HepG2 (cell line): ENCODE results near the gene NEUROD4.

Experiments used
- BCL3 ChIP-seq: sonication (generic); formaldehyde crosslinking; IDR thresholded peaks from 2 replicates; pipeline ENCODE4 v1.5.1; 2020; ENCODE audit warnings: mild to moderate bottlenecking, missing genetic modification reagents, moderate library complexity
- BHLHE40 ChIP-seq: IDR thresholded peaks from 2 replicates; pipeline ENCODE4 v1.6.1; 2011; ENCODE audit warnings: low read length, improper control_type of control experiment
- GTF3A ChIP-seq: sonication (generic); formaldehyde crosslinking; conservative IDR thresholded peaks from 2 replicates; pipeline ENCODE4 v1.4.0; 2020; ENCODE audit warnings: mild to moderate bottlenecking, missing genetic modification reagents
- KDM5A ChIP-seq: fragments of 200-600 bp; sonication (generic); IDR thresholded peaks from 2 replicates; pipeline ENCODE4 v1.7.0; 2018; ENCODE audit warnings: antibody characterized with exemption, mild to moderate bottlenecking, low read length, borderline replicate concordance
- KLF13 ChIP-seq: sonication (generic); formaldehyde crosslinking; IDR thresholded peaks from 2 replicates; pipeline ENCODE4 v1.4.0; 2020; ENCODE audit warnings: mild to moderate bottlenecking, missing genetic modification reagents
- NR2C2 ChIP-seq: sonication (generic); formaldehyde crosslinking; IDR thresholded peaks from 2 replicates; pipeline ENCODE4 v1.4.0; 2020; ENCODE audit warnings: missing genetic modification reagents, mild to moderate bottlenecking, moderate library complexity, borderline replicate concordance
- SNAPC5 ChIP-seq: sonication (generic); formaldehyde crosslinking; IDR thresholded peaks from 2 replicates; pipeline ENCODE4 v1.8.1; 2023; ENCODE audit warnings: mild to moderate bottlenecking, missing genetic modification reagents, borderline replicate concordance
- SP1 ChIP-seq, 2 experiments: fragments of 450-650 bp in 1 of 2; sonication (generic) in 1 of 2; formaldehyde crosslinking in 1 of 2; IDR thresholded peaks; 2 replicates each; pipeline versions ENCODE4 v1.4.0 to v1.6.1; 2016 to 2020; ENCODE audit warnings: missing genetic modification reagents in 1 of 2
- ZBTB4 ChIP-seq: sonication (generic); formaldehyde crosslinking; IDR thresholded peaks from 2 replicates; pipeline ENCODE4 v1.4.0; 2020; ENCODE audit warnings: missing genetic modification reagents, mild to moderate bottlenecking, borderline replicate concordance
- ZNF639 ChIP-seq: conservative IDR thresholded peaks from 2 replicates; pipeline ENCODE4 v1.6.1; 2018; ENCODE audit warnings: missing genetic modification reagents
- ZNF788 ChIP-seq: sonication (generic); formaldehyde crosslinking; IDR thresholded peaks from 2 replicates; pipeline ENCODE4 v1.5.0; 2020; ENCODE audit warnings: mild to moderate bottlenecking, missing genetic modification reagents, borderline replicate concordance
- TF ChIP-seq, protein P1 (sequence below): sonication (generic); IDR thresholded peaks from 2 replicates; pipeline ENCODE4 v1.6.1; 2016; ENCODE audit warnings: low read depth, borderline replicate concordance
- TF ChIP-seq, protein P2 (sequence below): sonication (generic); formaldehyde crosslinking; IDR thresholded peaks from 2 replicates; pipeline ENCODE4 v1.4.0; 2020; ENCODE audit warnings: low read depth, mild to moderate bottlenecking, missing genetic modification reagents
- TF ChIP-seq, protein P3 (sequence below): sonication (generic); formaldehyde crosslinking; IDR thresholded peaks from 2 replicates; pipeline ENCODE4 v1.5.0; 2020; ENCODE audit warnings: mild to moderate bottlenecking, missing genetic modification reagents, moderate library complexity

DNA sequence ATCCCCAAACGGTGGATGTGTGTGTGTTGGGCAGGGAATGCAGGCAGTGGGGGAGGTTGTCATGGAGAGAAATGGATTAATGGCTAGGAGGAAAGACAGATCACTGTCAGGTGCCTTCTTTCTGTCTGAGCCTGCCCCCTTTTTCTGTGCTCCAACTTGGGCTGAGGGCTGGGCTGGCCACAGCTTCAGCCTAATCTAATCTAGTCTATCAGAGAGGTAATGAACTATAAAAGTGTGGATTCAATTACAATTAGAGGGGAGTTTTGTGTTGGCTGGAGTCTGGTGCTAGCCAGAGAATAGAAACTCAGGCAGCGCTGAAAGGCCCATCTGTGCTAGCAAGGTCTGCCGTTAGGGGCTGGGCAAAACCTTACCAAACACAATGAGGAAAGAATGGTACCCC is 41.2 kb downstream of the NEUROD4 start:
- TF ChIP-seq, protein P1, sequence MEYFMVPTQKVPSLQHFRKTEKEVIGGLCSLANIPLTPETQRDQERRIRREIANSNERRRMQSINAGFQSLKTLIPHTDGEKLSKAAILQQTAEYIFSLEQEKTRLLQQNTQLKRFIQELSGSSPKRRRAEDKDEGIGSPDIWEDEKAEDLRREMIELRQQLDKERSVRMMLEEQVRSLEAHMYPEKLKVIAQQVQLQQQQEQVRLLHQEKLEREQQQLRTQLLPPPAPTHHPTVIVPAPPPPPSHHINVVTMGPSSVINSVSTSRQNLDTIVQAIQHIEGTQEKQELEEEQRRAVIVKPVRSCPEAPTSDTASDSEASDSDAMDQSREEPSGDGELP = no peak
- no peak for TF ChIP-seq KDM5A
- TF ChIP-seq, protein P2, sequence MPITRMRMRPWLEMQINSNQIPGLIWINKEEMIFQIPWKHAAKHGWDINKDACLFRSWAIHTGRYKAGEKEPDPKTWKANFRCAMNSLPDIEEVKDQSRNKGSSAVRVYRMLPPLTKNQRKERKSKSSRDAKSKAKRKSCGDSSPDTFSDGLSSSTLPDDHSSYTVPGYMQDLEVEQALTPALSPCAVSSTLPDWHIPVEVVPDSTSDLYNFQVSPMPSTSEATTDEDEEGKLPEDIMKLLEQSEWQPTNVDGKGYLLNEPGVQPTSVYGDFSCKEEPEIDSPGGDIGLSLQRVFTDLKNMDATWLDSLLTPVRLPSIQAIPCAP = no peak
- TF ChIP-seq KLF13 (CRISPR knock-in tag) = no peak
- TF ChIP-seq, protein P3, sequence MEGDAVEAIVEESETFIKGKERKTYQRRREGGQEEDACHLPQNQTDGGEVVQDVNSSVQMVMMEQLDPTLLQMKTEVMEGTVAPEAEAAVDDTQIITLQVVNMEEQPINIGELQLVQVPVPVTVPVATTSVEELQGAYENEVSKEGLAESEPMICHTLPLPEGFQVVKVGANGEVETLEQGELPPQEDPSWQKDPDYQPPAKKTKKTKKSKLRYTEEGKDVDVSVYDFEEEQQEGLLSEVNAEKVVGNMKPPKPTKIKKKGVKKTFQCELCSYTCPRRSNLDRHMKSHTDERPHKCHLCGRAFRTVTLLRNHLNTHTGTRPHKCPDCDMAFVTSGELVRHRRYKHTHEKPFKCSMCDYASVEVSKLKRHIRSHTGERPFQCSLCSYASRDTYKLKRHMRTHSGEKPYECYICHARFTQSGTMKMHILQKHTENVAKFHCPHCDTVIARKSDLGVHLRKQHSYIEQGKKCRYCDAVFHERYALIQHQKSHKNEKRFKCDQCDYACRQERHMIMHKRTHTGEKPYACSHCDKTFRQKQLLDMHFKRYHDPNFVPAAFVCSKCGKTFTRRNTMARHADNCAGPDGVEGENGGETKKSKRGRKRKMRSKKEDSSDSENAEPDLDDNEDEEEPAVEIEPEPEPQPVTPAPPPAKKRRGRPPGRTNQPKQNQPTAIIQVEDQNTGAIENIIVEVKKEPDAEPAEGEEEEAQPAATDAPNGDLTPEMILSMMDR = no peak
- no peak for TF ChIP-seq BCL3 (CRISPR knock-in tag)
- TF ChIP-seq GTF3A (CRISPR knock-in tag) = no peak
- no peak for TF ChIP-seq SNAPC5
- TF ChIP-seq SP1 (IDR thresholded peaks at IDR 0.05) = no peak
- no peak for TF ChIP-seq SP1 (CRISPR knock-in tag; IDR thresholded peaks at IDR 0.05)
- TF ChIP-seq NR2C2 (CRISPR knock-in tag) = no peak
- TF ChIP-seq ZBTB4 = no peak
- no peak for TF ChIP-seq ZNF639
- no peak for TF ChIP-seq BHLHE40
- TF ChIP-seq ZNF788 (CRISPR knock-in tag) = no peak
